SK-MEL-5 (cell line): ENCODE measurements around the gene ZFPM1. TPM values are rescaled to one million over a fixed set of nuclear protein-coding genes. Genes with fewer than 3 reads are reported as not detected.

ENCODE experiments used
- DNase-seq: peaks from one replicate; pipeline ENCODE4 v3.0.0-alpha.2; 2016; ENCODE audit warnings: low read depth, low spot score
- in situ Hi-C: cut with HindIII; loops from 2 replicates; pipeline ENCODE4 v1.10.0; 2016; ENCODE audit warnings: low sequenced_read_pairs, high pct_unique_total_duplicates, low pct_unique_long_range_greater_than_20kb
- total RNA-seq: library from RNA; depleted of rRNA; stranded (reverse); fragments of >200 nt; shearing (Covaris generic); gene quantifications from 2 replicates; pipeline ENCODE4 v1.2.3, GENCODE V29; 2014

Gene ZFPM1
- total RNA-seq, 1 experiment from 2014 or later = 0.29 TPM

DNA sequence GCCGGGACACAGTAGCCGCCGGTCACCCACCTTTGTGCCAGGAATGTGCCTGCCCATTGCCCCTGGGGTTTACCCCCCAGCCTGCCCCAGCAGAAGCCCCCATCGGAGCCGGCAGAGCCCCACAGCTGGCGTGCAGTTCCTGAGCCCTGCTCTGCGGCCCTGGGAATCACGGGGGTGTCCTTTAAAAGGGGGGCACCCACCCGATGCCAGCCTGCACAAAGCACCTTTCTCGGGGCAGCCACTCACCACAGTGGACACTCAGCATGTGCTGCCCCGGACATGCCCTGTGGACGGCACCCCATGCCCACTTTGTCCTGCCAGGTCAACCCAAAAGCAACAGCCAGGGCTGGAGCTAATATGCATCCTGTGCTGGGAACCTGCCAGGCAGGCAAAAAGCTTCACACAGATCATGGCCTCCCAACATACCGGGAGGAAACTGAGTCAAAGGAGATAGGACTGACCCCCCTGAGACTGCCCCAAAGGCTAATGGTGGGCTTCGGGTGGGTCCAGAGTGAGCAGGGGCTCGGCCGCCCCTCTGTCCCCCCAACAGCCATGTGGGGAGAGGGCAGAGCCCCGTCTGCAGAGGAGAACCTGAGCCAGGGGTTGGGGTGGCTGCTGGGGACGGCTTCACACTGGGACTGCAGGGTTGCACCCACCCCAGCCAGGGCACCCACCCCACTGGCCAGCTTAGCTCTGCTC lies 71.3 kb downstream of the ZFPM1 start:
- no peak for DNase-seq
- in situ Hi-C loops = no loop called here

DNA sequence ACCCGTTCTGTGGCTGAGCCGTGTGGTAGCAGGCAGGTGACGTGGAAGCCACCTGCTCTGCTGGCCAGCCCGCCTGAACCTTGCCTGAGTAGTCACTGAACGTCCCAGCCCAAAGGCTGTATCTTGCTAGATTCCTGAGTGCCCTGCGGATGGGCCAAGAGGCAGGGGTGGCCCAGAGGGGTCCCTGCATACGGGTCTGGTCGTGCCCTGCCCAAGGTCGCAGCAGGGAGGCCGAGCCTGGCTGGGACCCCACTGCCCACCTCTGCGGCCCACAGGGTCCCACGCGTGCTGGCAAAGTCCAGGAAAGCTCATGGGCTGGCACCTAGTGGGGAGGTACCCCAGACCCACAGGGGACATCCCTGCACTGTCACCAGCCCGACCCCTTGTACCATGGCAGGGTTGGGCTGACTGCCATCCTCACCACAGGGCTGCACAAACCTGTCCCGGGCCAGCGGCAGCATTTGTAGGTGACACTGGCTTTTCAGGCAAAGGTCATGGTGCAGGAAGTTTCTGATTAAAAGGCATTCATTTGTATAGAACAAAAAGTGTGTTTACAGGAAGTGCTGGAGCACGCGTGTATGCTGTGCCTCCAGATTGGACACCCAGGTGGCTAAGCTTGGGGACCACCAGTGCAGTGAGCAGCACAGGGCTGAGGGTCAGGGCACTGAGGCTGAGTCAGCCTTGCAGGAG lies 72.0 kb downstream of the ZFPM1 start:
- no peak for DNase-seq
- in situ Hi-C loops = no loop called here

DNA sequence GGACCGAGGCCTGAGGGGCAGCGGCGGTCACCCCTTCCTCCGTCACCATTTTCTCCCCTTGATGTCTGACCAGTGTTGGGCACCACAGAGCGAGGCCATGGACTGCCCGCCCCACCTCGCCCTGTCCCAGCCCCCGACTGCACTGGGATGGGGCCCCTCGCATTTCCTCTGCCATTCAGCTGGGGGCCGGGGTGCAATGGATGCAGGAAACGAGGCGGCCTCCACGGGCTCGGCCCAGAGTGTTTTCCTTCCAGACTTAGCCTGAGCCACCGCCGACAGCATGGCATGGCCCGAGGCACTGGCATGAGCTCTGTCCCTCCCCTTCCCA lies 72.5 kb downstream of the ZFPM1 start:
- DNase-seq = no peak
- in situ Hi-C loops = no loop called here

DNA sequence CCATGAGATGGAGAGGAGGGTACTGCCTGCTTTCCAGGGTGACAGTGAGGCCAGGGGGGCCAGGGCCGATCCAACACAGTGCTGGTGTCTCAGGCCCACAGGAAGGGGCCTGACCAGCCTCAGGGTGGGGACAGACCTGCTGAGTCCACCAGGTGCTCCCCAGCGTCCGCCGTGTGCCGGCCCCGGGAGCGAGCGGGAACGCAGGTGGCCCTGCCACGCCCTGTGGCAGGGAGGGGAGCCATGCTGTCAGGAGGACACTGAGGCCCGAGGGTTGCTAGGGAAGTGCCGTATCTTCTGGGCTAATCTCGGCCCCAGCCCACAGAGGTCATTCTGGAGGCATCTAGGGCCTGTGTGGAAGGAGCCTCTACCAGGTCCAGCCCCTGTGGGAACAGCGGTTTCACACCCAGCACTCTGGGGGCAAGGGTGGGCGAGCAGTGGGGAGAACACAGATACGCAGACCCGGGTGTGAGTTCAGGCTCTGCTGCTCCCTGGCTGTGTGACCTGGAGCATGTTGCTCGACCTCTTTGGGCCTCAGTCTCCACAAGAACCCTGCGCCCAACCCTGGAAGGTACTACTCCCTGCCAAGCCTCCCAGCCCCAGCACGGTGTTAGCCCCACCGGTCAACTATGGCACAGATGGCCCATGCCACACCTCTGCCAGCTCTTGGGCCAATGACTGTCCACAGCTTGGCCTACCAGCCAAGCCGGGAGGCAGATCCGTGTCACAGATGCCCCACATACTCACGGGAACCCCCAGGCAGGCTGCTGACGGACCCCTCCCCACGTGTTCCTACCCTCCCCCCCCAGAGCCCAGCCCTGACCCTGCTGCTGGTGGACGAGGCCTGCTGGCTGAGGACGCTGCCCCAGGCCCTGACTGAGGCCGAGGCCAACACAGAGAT lies 73.2 kb downstream of the ZFPM1 start:
- DNase-seq = no peak
- in situ Hi-C loops = no loop called here

DNA sequence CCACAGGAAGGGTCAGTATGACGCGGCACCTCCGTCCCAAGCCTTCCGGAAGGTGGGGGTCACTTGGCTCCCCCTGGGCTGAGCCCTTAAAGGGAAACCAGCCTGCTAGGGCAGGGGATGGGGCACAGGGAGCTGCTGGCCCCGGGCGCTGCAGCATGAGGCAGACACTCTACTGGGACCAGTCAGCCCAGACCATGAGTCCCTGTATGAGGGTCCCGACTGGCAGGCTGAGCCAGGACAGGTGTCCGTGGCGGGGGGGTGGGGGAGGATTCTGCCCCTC lies 73.8 kb downstream of the ZFPM1 start:
- in situ Hi-C loops = no loop called here
- no peak for DNase-seq

DNA sequence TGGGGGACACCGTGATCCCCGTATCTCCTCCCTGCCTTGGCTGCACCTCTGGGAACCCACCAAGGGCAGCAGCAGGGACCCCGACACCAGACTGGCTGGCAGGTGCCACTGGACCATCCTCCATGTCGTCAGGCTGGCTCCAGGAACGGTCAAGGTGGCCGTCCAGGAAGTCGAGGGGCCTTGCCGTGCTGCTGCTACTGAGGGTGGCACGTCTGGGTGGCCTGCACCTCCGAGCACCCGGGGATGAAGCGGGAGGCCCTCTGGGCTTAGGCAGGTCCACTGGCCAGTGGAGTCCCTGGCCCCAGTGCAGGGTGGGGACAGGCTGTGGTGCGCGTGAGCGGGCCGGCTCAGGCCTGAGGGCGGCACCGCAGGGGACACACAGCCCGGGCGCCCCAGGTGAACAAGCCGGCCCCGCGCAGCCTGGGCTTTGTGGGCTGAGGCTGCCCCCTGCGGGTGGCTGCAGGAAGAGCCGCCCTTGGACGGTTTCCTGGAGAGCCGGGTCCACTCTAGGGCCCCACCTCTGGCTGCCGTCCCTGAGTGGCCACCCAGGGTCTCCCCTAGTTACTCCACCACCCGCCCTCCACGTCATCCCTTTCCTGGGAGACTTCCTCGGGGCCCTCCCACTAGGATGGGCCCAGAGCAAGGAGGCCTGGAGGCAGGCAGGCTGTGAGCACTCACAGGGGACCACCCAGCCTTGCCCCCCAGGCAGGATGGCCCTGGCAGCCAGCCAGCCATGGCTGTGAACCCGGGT lies 74.3 kb downstream of the ZFPM1 start:
- peak; percentile 51 for DNase-seq
- in situ Hi-C loops = no loop called here

DNA sequence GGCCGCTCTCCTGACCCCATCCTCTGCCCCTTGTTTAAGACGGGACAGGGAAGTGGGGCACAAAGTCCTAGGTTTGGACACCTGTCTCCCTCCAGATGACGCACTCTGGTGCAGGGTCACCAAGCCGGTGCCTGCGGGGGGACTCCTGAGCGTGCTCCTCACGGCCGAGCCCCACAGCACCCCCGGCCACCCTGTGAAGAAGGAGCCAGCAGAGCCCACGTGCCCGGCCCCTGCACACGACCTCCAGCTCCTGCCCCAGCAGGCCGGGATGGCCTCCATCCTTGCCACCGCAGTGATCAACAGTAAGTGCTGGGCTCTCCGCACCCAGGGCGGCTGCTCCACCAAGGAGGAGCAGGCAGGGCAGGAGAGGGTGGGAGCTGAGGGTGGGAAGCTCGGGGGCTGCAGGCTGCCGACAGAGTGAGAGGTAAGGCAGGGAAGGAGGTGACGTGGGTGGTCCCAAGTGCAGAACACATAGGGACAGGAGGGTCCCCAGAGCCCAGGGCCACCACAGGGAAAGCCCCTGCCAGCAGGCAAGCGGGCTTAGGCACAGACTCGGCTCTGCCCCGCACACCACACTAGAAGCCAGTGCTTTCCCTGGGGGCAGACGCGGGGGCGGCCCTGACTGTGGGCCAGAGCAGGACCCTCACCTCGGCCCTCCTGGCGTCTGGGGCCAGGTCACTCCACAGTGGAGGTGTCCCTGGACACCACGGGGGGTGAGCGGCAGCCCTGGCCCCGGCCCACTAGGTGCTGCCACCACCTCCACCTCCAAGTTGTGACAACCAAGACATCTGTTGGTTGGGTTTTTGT lies 75.1 kb downstream of the ZFPM1 start:
- no peak for DNase-seq
- in situ Hi-C loops = no loop called here

DNA sequence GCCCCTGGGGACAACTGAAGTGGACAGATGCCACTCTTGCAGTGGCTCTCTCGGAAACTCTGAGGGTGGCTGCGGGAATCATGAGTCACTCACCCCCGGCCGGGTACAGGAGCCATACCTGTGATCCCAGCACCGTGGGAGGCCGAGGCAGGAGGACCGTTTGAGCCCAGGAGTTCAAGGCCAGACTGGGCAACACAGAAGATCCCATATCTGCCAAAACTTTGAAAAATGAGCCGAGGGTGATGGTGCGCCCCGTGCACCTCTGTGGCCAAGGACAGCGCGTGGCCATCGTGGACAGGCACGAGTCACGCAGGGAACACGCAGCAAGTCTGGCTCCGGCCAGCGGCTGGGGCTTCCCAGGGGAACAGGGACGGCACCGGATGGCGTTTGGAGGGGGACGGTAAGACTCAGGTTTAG lies 75.8 kb downstream of the ZFPM1 start:
- no peak for DNase-seq
- in situ Hi-C loops = no loop called here

DNA sequence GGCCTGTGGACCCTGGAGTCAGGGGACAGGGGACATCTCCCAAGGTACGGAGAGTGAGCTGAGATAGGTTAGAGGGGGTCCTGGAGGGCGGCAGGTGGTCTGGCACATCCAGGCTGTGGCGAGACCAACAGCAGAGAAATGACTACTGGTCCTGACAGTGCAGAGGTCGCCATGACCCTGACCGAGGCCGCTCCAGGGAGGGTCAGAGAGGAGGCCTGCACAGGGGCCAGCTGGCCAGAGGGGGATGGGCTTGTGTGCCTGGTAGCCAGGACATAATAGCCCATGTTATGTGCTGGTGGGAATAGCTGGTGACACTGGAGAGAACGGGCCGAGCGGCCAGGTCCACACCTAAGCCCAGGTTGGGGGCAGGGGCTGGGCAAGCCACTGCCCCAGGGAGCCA lies 76.5 kb downstream of the ZFPM1 start:
- no peak for DNase-seq
- in situ Hi-C loops = no loop called here

DNA sequence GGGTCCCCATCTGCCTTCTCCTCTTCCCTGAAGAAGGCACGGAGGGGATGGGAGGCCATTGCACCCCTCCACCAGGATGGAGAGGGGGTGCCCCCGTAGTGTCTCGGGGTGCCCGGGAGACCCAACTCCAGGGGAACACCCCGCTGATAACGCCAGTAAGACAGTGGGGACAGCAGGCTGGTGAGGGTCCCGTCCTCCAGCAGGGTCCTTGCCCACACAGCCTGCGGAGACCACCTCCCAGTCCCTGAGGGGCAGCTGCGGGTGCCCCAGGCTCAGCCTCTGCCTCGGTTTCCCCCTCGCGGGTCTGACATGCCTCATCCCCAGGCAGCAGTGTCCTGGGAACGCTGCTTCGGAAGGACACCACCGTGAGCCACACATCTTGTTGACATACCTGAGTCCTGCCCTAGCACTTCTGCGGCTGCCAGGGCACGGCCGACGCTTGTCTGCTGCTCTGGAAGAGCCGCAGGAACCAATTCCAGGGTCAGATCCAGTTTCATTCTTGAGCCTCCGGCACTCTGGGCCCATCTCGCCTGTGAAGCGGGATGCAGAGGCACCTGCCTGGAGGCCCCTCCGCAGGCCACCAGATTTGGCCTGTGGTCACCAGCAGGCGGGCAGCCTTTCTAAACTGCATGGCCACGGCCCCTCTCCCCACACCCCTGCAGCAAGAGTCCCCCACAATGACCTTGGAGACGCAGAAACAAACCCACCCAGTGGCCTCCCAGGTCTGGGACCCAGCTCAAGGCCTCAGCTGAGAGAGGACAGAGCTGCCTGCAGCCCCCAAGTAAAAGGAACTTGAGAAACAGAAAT lies 77.2 kb downstream of the ZFPM1 start:
- DNase-seq = no peak

DNA sequence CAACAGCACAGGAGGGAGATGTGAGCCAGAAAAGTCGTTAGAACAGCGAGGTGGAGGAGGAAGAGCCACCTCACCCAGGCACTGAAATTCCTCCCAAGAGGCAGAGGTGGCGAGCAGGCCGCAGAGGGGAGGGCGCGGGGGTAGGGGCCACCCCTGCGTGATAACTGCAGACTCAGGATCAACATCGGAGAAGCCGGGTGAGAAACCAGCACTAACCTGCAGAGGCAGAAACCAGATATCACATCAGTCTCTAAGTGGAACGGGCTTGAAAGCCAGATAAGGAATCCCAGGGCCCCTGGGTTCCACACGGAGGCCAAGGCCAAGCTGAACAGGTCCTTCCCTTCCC lies 77.8 kb downstream of the ZFPM1 start:
- in situ Hi-C loops = no loop called here
- no peak for DNase-seq

More for the DNA sequence above, 77.2 kb downstream of the ZFPM1 start:
- in situ Hi-C loops = no loop called here

DNA sequence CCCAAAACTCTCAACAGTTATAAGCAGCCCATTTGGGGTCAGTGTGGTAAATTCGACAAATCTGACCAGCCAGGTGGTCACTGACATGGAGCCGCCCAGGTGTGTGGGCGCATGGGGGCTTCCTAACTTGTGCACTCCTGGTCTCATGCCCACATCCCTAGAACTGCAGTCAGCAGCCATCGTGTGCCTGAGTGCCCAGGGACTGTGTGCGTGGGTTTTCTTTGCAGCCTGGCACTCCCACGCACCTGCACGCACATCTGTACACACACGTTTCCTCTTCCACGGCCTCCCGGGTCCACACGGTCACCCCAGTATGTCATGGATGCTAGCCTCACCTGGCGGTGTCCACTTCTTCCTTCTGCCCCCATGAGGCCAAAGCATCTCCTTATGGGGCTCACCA lies 78.3 kb downstream of the ZFPM1 start:
- DNase-seq = no peak
- in situ Hi-C loops = no loop called here

DNA sequence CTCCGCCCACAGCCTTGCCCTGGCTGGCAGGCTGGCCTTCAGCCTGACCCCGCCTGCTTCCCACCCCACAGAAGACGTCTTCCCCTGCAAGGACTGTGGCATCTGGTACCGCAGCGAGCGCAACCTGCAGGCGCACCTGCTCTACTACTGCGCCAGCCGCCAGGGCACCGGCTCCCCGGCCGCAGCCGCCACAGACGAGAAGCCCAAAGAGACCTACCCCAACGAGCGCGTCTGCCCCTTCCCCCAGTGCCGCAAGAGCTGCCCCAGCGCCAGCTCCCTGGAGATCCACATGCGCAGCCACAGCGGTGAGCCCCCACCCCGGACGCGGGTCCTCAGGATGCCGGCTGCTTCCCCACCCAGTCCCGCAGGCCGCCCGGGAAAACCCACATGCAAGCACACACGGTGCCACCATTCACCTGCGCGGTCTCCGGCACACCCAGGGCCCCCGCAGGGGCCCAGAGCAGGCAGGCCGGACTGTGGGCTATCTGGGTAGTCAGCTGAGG lies 78.9 kb downstream of the ZFPM1 start:
- in situ Hi-C loops = no loop called here
- DNase-seq = no peak

DNA sequence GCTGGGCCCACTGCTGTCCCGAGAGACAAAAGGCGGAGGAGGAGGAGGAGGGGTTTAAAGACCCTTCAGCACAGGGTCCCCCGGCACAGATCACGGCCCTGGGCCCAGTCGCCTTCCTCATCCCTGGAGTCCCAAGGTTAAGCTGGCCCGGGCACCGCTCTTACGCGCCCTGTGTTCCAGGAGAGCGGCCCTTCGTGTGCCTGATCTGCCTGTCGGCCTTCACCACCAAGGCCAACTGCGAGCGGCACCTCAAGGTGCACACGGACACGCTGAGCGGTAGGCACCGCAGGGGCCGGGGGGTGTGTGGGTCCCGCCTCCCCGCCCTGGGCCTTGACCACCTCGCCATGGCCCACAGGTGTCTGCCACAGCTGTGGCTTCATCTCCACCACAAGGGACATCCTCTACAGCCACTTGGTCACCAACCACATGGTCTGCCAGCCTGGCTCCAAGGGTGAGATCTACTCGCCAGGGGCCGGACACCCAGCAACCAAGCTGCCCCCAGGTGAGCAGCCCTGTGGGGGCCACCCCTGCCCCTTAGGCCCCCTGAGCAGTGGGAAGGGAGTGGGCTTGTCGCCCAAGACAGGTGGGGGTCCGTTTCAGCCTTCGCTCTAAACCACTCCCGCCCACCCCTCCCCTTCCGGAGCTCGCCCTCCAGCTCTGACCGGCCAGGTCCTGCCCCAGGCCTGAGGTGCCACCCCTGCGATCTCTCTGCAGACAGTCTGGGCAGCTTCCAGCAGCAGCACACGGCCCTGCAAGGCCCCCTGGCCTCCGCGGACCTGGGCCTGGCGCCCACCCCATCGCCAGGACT lies 79.6 kb downstream of the ZFPM1 start:
- DNase-seq = no peak
- in situ Hi-C loops = no loop called here

DNA sequence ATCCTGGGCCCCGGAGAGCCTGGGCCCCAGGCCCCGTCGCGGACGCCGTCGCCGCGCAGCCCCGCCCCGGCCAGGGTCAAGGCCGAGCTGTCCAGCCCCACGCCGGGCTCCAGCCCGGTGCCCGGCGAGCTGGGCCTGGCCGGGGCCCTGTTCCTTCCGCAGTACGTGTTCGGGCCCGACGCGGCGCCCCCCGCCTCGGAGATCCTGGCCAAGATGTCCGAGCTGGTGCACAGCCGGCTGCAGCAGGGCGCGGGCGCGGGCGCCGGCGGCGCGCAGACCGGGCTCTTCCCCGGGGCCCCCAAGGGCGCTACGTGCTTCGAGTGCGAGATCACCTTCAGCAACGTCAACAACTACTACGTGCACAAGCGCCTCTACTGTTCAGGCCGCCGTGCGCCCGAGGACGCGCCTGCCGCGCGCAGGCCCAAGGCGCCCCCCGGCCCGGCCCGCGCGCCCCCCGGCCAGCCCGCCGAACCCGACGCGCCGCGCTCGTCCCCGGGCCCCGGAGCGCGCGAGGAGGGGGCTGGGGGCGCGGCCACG lies 80.4 kb downstream of the ZFPM1 start:
- DNase-seq = no peak
- in situ Hi-C loops = no loop called here
